NT2/D1 (cell line): ENCODE results near the gene TMEM106C.

Experiments
- DNase-seq: peaks from one replicate; pipeline ENCODE4 v3.0.0-alpha.2; 2011; ENCODE audit warnings: low read depth, low spot score
- H3K27me3 ChIP-seq: 2 replicates; pipeline ENCODE4 v1.6.0; 2011; ENCODE audit warnings: mild to moderate bottlenecking; ENCODE audit not compliant: insufficient read length, insufficient read depth
- H3K36me3 ChIP-seq: 2 replicates; pipeline ENCODE4 v1.6.1; 2011; ENCODE audit warnings: mild to moderate bottlenecking, low read length, mixed read lengths; ENCODE audit not compliant: insufficient read depth, insufficient read length
- H3K4me1 ChIP-seq: 2 replicates; pipeline ENCODE4 v1.5.1; 2011; ENCODE audit not compliant: insufficient read depth, insufficient read length
- H3K4me3 ChIP-seq: 2 replicates; pipeline ENCODE4 v1.5.1; 2011; ENCODE audit warnings: low read depth; ENCODE audit not compliant: insufficient read length
- H3K9ac ChIP-seq: 2 replicates; pipeline ENCODE4 v1.6.0; 2011; ENCODE audit warnings: low read depth; ENCODE audit not compliant: insufficient read length
- H3K9me3 ChIP-seq: 2 replicates; pipeline ENCODE4 v1.5.1; 2011; ENCODE audit warnings: mild to moderate bottlenecking, low read length; ENCODE audit not compliant: insufficient read depth
- SUZ12 ChIP-seq: IDR thresholded peaks from 2 replicates; pipeline ENCODE4 v1.6.1; 2011; ENCODE audit not compliant: insufficient read length, insufficient read depth; ENCODE audit errors: extremely low read depth
- YY1 ChIP-seq: IDR thresholded peaks from 2 replicates; pipeline ENCODE4 v1.6.1; 2011; ENCODE audit not compliant: insufficient read length, insufficient read depth
- ZNF274 ChIP-seq: IDR thresholded peaks from 2 replicates; pipeline ENCODE4 v1.6.1; 2011; ENCODE audit warnings: mild to moderate bottlenecking, low read depth, low read length

The TMEM106C gene

DNA sequence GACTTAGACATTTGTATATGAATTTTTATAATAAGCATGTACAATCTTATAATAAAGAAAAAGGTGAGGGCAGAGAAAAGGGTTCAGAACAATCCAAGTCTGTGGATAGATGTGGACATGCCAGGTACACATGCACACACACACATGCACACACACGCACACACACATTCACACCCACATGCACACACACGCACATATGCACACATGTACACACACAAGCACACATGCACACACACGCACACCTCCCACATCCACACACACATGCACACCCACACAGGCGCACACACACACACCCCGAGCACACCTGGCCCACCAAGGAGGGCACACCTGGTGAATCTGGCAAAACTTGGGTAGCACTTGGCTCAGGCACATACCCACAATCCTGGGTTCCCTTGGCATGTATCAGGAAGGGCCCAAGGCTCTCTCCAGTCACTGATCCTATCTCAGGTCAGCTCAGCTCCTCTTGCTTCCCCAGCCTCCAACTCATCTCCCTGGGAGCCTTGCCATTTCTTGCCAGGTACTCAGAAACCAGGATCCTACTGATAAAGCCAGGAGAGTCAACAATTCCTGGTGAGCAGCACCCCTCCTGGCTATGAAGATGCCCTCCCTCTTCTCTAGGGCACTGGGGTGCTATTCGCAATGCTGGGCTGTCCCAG, 18.6 kb upstream of the TMEM106C start:
- no peak for DNase-seq
- peaks cover 14% of the 10 kb centered on the region for H3K4me1 ChIP-seq
- no peak overlapping the region for H3K4me3 ChIP-seq
- H3K36me3 ChIP-seq: no peaks in the 10 kb centered on the region
- H3K9me3 ChIP-seq: no peaks in the 10 kb centered on the region
- no peak for TF ChIP-seq ZNF274
- TF ChIP-seq SUZ12: no peak
- H3K9ac ChIP-seq: no peak overlapping the region
- H3K27me3 ChIP-seq: peaks cover 35% of the 10 kb centered on the region

DNA sequence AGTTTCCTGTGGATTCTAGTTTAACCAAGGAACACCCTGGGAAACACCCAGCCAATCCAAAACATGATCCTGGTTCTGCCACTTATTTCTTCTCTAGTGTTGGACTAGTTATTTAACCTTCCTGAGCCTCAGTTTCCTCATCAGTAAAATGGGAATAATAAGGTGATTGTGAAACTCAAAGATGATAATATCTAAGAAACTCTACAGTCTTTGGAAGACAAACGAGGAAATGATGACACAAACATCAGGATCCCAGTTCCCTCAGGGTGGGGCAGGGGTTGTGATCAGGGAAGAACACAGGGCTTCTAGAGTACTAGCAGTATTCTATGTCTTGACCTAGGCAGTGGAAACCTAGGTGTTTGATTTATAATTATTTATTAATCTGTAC, 18.1 kb upstream of the TMEM106C start:
- Histone ChIP-seq H3K4me1 (peaks cover 14% of the 10 kb centered on the region), H3K9ac (no peak overlapping the region), H3K36me3 (no peaks in the 10 kb centered on the region), H3K9me3 (no peaks in the 10 kb centered on the region), H3K4me3 (no peak overlapping the region), H3K27me3 (peaks cover 35% of the 10 kb centered on the region)
- no peak for DNase-seq
- TF ChIP-seq YY1 (no peak), SUZ12 (no peak), ZNF274 (no peak)

DNA sequence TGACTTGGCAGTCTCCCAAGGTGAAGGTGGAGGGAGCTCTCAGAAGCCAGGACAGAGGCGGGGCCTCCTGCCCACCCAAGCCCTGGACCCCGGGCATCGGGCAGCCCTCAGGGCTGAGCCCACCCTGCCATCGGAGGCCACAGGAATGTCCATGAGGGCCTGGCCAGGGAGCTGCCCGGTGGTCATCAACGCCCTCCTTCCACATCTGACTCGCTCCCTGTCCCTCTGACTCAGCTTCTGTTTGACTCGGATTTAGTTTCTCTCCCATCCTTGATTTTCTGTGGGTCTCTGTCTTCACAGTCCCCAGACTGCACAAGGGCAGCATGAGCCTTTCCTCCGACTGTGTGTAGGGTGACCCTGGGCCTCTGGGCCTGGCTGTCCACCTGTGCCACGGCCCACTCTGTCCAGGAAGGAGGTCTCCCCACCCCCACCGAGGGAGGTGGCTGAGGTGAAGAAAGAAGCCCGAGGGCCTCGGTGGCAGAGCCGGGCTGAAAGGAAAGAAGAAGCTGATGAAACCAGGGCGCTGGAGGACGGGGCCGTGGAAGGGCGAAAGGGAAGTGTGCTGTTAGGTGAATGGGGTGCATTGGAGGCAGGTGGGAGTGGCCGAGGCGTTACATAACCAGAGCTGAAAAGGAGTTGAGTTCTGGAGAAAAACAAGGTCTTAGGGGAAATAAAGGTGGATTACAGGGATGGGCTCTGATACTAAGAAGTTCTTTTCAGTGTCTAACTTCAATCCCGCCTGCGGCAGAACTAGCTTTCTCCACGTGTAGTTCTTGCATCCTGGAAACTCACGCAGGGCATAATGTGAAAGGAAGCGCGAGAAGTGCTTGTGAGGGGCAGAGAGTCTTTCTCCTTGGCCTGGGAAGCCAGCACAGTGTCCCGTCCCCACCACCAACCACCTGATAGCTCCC, 16.7 kb upstream of the TMEM106C start:
- Histone ChIP-seq H3K36me3 (no peaks in the 10 kb centered on the region), H3K9ac (no peak overlapping the region), H3K27me3 (peaks cover 27% of the 10 kb centered on the region), H3K4me3 (no peak overlapping the region), H3K9me3 (no peaks in the 10 kb centered on the region), H3K4me1 (peaks cover 14% of the 10 kb centered on the region)
- no peak for DNase-seq
- TF ChIP-seq ZNF274: no peak
- no peak for TF ChIP-seq SUZ12
- no peak for TF ChIP-seq YY1

DNA sequence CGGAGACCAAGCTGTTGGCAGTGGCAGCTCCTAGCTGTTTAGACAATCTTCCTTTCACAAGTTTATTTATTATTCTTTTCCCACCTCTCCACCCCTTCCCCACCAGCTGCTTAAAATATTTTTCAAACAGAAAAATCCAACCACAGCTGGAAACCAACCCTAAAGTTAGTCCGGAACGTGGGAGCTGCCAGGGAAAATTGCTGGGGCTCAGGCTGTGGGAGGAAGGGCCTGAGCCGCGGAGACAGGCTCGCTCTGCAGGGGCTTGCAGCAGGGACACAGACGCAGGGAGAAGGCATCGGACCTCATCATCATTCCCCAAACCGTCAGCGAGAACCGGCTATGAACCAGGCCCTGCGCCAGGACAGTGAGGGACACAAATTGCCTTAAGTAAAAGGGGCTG, 16.1 kb upstream of the TMEM106C start:
- H3K4me1 ChIP-seq: peaks cover 14% of the 10 kb centered on the region
- H3K4me3 ChIP-seq: no peak overlapping the region
- no peak for DNase-seq
- H3K9me3 ChIP-seq: no peaks in the 10 kb centered on the region
- no peaks in the 10 kb centered on the region for H3K36me3 ChIP-seq
- TF ChIP-seq SUZ12 (no peak), YY1 (no peak), ZNF274 (no peak)
- H3K9ac ChIP-seq: no peak overlapping the region
- peaks cover 23% of the 10 kb centered on the region for H3K27me3 ChIP-seq

DNA sequence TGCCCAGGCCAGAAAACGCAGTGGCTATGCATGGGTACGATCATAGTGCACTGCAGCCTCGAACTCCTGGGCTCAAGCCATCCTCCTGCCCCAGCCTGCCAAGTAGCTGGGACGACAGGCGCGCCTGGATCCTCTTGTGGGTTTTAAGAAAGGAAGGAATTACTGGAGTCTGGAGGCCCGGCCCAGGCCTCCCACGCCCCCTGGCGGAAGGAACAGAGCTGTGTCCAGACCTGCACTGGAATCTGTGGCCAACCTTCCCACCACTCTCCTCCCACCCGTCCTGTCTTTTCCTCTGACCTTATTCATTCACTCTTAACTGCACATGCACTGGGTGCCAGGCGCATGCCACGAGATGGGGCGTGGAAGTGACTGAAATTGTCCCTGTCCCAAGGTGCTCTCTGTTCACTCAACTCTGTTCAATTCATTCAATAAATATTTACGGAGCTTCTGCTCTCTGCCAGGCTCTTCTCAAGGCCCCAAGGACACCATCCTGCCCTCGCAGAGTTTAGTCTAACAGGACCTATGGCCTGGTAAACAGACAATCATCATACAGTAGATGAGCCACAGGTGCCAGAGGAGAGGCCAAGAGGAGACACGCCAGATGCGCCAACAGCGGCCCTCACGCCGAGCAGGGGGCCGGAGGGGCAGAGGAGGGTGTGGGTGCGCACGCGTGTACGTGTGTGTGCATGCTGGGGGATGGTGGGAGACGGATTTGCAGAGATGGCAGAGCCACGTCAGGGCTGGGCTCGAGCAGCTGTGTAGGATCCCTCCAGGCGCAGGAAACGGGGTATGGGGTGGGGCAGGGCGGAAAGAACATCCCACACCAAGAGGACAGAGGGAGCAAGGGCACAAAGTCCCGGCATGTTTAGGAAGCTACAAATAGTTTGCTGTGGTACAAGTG, 13.7 kb upstream of the TMEM106C start:
- H3K9me3 ChIP-seq: no peaks in the 10 kb centered on the region
- no peaks in the 10 kb centered on the region for H3K36me3 ChIP-seq
- no peak overlapping the region for H3K4me3 ChIP-seq
- peaks cover 16% of the 10 kb centered on the region for H3K4me1 ChIP-seq
- DNase-seq: peak; percentile 63
- H3K9ac ChIP-seq: no peak overlapping the region
- TF ChIP-seq ZNF274 (no peak), SUZ12 (no peak), YY1 (no peak)
- peaks cover 21% of the 10 kb centered on the region for H3K27me3 ChIP-seq

DNA sequence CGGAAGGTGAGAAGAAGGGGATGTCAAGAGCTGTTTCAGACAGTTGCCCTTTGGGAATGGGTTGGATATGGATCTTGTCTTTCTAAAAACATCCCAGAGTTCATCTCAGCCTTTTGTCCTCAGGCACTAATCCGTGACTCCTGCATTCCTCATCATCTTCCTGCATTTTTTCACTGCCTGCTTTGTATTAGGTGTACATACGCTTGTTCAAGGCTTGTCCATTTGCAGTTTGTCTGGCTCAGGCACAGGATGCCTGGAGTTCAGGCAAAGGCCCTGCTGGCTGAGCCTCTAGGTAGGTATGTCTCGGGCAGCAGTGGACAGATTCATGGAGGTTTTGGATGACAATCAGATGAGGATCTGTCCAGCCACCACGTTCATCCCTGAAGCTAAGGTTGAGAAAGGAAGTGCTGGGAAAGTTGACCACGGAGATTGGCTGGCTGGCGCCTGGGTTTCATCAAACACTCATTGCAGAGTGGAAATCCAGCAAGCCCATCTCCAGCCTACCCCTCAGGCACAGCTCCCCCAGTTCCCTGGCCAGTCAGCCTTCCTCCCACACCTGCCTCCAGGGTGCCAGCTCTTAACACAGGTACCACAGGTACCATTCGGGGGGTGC, 12.4 kb upstream of the TMEM106C start:
- Histone ChIP-seq H3K4me1 (peaks cover 16% of the 10 kb centered on the region), H3K36me3 (no peaks in the 10 kb centered on the region), H3K4me3 (no peak overlapping the region), H3K9me3 (no peaks in the 10 kb centered on the region), H3K9ac (no peak overlapping the region), H3K27me3 (peaks cover 21% of the 10 kb centered on the region)
- no peak for DNase-seq
- TF ChIP-seq ZNF274: no peak
- no peak for TF ChIP-seq YY1
- no peak for TF ChIP-seq SUZ12
